NT2/D1 (cell line): ENCODE measurements around the gene REM1.

ENCODE experiments used
- SUZ12 ChIP-seq: IDR thresholded peaks from 2 replicates; pipeline ENCODE4 v1.6.1; 2011; ENCODE audit not compliant: insufficient read length, insufficient read depth; ENCODE audit errors: extremely low read depth
- YY1 ChIP-seq: IDR thresholded peaks from 2 replicates; pipeline ENCODE4 v1.6.1; 2011; ENCODE audit not compliant: insufficient read length, insufficient read depth
- ZNF274 ChIP-seq: IDR thresholded peaks from 2 replicates; pipeline ENCODE4 v1.6.1; 2011; ENCODE audit warnings: mild to moderate bottlenecking, low read depth, low read length

DNA sequence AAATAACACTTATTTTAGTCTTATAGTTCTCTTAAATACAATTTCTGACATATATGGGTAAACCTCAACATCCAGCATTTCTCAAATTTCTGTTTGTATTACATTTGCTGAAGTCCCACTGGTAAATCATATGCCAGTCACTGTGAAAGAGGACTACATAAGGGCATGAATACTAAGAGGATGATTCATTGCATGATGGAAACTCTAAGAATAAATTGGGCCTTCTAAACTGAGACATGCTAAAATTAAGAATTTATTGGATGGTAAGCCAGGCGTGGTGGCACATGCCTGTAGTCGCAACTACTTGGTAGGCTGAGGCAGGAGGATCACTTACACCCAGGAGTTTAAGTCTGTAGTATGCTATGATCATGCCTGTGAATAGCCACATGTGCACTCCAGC is 22.5 kb upstream of the REM1 start:
- TF ChIP-seq YY1, result no peak
- TF ChIP-seq SUZ12, result no peak
- no peak for TF ChIP-seq ZNF274
